Neutrophil (primary cell): ENCODE results near the gene WNK2.

Source experiments
- H3K27ac ChIP-seq: fragments of 200-600 bp; sonication (generic); 2 replicates; pipeline ENCODE4 v1.5.1; 2016; ENCODE audit warnings: mild to moderate bottlenecking, moderate library complexity
- H3K27me3 ChIP-seq: fragments of 200-600 bp; sonication (generic); 2 replicates; pipeline ENCODE4 v1.6.0; 2016; ENCODE audit warnings: mild to moderate bottlenecking
- H3K36me3 ChIP-seq: fragments of 200-600 bp; sonication (generic); 2 replicates; pipeline ENCODE4 v1.5.1; 2017
- H3K4me1 ChIP-seq, 2 experiments: fragments of 200-600 bp in 1 of 2; sonication (generic) in 1 of 2; 1 replicate in 1 of 2; 2 replicates in 1 of 2; pipeline versions ENCODE4 v1.5.1 to v1.6.1; 2013 to 2016; ENCODE audit warnings: low read depth in 1 of 2, low read length in 1 of 2, mild to moderate bottlenecking in 1 of 2, moderate library complexity in 1 of 2; ENCODE audit not compliant: control insufficient read depth in 1 of 2, insufficient read depth in 1 of 2
- H3K4me3 ChIP-seq, 2 experiments: fragments of 200-600 bp in 1 of 2; sonication (generic) in 1 of 2; 1 replicate in 1 of 2; 2 replicates in 1 of 2; pipeline ENCODE4 v1.5.1; 2013 to 2016; ENCODE audit warnings: low read depth in 1 of 2, low read length in 1 of 2, mild to moderate bottlenecking in 1 of 2, moderate library complexity in 1 of 2
- H3K9me3 ChIP-seq: fragments of 200-600 bp; sonication (generic); 2 replicates; pipeline ENCODE4 v1.5.1; 2016
- TF ChIP-seq, protein P1 (sequence below): fragments of 200-600 bp; sonication (generic); IDR thresholded peaks from 2 replicates; pipeline ENCODE4 v1.5.1; 2016; ENCODE audit warnings: antibody characterized with exemption

Gene WNK2

GRCh38 chr9:93286252-93287188 is 102.6 kb downstream of the WNK2 start:
- no peaks in the 10 kb centered on the region for H3K9me3 ChIP-seq
- no peaks in the 10 kb centered on the region for H3K4me1 ChIP-seq
- no peaks in the 10 kb centered on the region for H3K36me3 ChIP-seq
- no peak overlapping the region for H3K4me3 ChIP-seq
- TF ChIP-seq, protein P1, sequence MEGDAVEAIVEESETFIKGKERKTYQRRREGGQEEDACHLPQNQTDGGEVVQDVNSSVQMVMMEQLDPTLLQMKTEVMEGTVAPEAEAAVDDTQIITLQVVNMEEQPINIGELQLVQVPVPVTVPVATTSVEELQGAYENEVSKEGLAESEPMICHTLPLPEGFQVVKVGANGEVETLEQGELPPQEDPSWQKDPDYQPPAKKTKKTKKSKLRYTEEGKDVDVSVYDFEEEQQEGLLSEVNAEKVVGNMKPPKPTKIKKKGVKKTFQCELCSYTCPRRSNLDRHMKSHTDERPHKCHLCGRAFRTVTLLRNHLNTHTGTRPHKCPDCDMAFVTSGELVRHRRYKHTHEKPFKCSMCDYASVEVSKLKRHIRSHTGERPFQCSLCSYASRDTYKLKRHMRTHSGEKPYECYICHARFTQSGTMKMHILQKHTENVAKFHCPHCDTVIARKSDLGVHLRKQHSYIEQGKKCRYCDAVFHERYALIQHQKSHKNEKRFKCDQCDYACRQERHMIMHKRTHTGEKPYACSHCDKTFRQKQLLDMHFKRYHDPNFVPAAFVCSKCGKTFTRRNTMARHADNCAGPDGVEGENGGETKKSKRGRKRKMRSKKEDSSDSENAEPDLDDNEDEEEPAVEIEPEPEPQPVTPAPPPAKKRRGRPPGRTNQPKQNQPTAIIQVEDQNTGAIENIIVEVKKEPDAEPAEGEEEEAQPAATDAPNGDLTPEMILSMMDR: no peak
- H3K27ac ChIP-seq: no peak overlapping the region
- H3K27me3 ChIP-seq: peaks cover 61% of the 10 kb centered on the region

GRCh38 chr9:93287189-93287552 is 103.2 kb downstream of the WNK2 start:
- Histone ChIP-seq H3K27ac (no peak overlapping the region), H3K4me3 (no peak overlapping the region), H3K4me1 (no peaks in the 10 kb centered on the region), H3K9me3 (no peaks in the 10 kb centered on the region), H3K27me3 (peaks cover 55% of the 10 kb centered on the region), H3K36me3 (no peaks in the 10 kb centered on the region)
- TF ChIP-seq, protein P1: no peak

DNA sequence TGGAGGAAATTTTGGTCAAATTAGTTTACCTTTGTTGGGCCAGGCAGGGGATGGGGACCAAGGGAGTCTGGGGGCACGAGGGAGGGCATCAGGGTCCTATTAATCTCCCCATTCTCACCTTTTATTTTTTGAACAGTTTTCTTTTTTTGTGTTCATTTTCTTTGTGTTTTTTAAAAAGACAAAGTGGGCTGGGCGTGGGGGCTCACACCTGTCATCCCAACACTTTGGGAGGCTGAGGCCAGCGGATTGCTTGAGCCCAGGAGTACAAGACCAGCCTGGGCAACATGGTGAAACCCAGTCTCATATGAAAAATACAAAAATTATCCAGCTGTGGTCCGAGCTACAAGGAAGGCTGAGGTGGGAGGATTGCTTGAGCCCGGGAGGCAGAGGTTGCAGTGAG is 103.7 kb downstream of the WNK2 start:
- TF ChIP-seq, protein P1: no peak
- H3K9me3 ChIP-seq: no peaks in the 10 kb centered on the region
- H3K4me1 ChIP-seq: no peaks in the 10 kb centered on the region
- peaks cover 50% of the 10 kb centered on the region for H3K27me3 ChIP-seq
- H3K4me3 ChIP-seq: no peak overlapping the region
- no peak overlapping the region for H3K27ac ChIP-seq
- no peaks in the 10 kb centered on the region for H3K36me3 ChIP-seq

GRCh38 chr9:93288341-93288740 is 104.4 kb downstream of the WNK2 start:
- Histone ChIP-seq H3K27me3 (peaks cover 43% of the 10 kb centered on the region), H3K4me1 (no peaks in the 10 kb centered on the region), H3K27ac (no peak overlapping the region), H3K4me3 (no peak overlapping the region), H3K36me3 (no peaks in the 10 kb centered on the region), H3K9me3 (no peaks in the 10 kb centered on the region)
- TF ChIP-seq, protein P1: no peak

DNA sequence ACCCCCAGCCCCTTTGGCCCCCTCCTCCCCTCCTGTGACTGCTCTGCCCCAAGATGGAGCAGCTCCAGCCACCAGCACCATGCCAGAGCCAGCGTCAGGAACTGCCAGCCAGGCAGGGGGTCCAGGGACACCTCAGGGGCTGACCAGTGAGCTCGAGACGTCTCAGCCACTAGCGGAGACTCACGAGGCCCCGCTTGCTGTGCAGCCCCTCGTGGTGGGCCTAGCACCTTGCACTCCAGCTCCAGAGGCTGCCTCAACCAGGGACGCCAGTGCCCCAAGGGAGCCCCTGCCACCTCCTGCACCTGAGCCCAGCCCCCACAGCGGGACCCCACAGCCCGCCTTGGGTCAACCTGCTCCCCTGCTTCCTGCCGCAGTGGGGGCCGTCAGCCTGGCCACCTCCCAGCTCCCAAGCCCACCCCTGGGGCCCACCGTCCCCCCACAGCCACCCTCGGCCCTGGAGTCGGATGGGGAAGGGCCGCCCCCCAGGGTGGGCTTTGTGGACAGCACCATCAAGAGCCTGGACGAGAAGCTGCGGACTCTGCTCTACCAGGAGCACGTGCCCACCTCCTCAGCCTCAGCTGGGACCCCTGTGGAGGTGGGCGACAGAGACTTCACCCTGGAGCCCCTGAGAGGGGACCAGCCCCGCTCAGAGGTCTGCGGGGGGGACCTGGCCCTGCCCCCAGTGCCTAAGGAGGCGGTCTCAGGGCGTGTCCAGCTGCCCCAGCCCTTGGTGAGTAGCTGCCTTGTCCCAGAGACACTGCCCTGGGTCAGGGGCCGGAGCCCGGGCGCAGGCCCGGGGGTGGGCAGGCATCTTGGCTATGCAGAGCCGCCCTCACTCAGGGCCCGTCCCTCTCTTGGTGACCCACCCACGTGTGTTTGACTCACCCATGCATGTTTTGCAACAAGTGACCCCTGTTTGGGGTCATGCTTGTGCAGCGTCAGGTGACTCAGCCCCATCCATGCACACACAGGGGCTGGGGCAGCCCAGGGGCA is 105.2 kb downstream of the WNK2 start:
- H3K4me3 ChIP-seq: no peak overlapping the region
- H3K36me3 ChIP-seq: no peaks in the 10 kb centered on the region
- TF ChIP-seq, protein P1: no peak
- peaks cover 2 to 5% of the 10 kb centered on the region in 2 experiments for H3K4me1 ChIP-seq
- H3K27me3 ChIP-seq: peaks cover 34% of the 10 kb centered on the region
- no peak overlapping the region for H3K27ac ChIP-seq
- H3K9me3 ChIP-seq: no peaks in the 10 kb centered on the region
